GM19240 (cell line): ENCODE measurements around the gene ABO.
"Not testable (repeated sequence)": the region's sequence is repeated elsewhere in the genome, so short reads cannot be mapped to it uniquely, and the experiment has no call there.

Experiments
- DNase-seq: peaks from one replicate; pipeline ENCODE4 v3.0.0; 2011; ENCODE audit warnings: low spot score; ENCODE audit not compliant: insufficient read length

The ABO gene

GRCh38 chr9:133246991-133247390 lies 28.0 kb downstream of the ABO start:
- no peak for DNase-seq

GRCh38 chr9:133246562-133246961 lies 28.4 kb downstream of the ABO start:
- no peak for DNase-seq

DNA sequence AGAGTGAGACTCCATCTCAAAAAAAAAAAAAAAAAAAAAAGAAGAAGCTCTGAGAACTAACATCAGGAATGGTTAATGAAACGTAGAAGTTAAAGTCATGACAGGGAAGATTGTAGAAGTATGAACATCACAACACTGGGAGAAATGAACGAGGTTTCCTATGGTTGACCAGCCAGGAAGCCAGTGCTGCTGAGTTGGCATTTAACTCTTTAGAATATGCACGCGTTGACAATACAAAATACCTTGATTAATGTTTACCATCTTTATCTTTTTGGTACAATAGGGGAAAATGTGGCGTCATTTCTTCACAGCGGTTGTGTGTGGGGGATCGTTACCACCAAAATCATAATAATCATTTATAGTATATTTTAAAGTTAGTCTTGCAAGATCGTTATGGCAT lies 32.0 kb downstream of the ABO start:
- no peak for DNase-seq

DNA sequence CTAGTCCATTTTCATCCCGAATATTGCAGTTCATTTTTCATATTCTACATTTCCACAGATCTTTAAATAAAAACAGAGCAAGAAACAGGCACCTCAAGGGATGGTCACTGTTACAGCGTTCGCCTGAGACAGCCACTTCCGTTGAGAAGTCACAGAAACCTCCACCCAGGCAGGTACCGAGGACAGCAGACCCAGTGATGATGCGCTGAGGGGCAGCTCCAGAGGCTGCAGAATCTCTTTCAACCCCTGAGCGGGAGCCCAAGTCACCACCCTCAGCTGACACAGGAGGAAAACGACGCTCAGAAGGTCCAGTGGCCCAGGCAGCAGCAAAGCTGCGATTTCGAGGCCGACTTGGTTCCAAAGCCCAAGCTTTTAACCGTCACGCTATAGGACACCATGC lies 32.8 kb downstream of the ABO start:
- DNase-seq = no peak

- DNase-seq = no peak
Observed at GRCh38 chr9:133239533-133240090, 35.4 kb downstream of the ABO start.

DNA sequence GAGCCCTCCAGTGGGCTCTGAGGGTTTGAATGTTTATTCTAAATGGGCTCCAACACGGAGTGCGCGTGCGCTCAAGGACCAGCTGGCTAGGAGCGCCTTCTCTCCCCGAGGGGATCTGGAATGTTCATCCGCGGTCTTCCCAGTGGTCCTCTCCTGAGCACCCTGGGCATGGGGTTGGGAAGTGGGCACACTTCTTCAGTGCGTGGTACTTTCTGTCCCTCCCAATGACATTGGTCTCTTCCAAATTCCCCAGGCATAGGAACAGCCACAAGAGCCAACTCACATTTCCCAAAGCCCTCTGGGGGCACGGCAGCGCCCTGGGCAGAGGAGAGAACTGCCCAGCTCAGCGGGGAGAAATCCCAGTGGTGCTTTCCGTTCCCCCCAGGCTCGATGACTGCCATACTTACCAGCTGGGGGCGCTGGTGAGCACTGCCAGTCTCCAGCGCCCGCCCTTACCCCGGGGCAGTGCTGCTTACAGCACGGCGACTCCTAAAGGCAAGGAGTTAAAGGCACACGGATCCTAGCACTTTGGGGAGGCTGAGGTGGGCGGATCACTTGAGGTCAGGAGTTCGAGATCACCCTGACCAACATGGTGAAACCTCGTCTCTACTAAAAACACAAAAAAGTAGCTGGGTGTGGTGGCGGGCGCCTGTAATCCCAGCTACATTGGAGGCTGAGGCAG lies 36.0 kb downstream of the ABO start:
- DNase-seq = peak; percentile 50

GRCh38 chr9:133238272-133238850 lies 36.6 kb downstream of the ABO start:
- DNase-seq = no peak

DNA sequence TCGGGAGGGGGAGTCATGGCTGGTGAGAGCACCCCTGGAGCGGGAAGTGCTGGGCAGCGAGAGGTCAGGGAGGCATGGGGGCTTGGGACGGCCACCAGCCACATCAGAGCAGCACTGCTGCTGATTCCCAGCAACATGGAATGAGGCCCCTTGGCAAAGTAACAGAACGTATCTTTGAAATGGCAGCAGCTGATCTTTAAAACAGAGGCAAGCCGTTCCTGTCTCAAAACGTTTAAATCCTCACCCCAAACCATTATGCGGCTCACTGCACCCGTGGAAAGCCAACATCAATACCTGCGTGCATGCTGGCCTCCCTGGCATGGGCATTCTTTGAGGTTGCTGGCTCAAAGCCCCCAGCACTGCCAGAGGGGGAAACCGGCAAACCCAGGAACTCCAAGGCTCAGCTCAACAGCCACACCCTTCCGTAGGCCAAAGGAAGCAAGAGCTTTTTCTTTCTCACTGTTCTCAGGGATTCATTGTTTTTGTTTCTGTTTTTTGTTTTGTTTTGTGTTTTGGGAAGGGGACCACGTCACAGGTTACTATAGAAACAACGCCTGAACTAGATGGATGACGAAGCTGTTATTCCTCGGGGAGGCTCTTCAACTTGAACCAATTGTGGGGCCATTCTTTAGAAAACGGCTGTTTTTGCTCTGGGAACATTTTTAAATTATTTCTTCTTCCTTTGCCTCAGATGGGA lies 37.8 kb downstream of the ABO start:
- DNase-seq = no peak

DNA sequence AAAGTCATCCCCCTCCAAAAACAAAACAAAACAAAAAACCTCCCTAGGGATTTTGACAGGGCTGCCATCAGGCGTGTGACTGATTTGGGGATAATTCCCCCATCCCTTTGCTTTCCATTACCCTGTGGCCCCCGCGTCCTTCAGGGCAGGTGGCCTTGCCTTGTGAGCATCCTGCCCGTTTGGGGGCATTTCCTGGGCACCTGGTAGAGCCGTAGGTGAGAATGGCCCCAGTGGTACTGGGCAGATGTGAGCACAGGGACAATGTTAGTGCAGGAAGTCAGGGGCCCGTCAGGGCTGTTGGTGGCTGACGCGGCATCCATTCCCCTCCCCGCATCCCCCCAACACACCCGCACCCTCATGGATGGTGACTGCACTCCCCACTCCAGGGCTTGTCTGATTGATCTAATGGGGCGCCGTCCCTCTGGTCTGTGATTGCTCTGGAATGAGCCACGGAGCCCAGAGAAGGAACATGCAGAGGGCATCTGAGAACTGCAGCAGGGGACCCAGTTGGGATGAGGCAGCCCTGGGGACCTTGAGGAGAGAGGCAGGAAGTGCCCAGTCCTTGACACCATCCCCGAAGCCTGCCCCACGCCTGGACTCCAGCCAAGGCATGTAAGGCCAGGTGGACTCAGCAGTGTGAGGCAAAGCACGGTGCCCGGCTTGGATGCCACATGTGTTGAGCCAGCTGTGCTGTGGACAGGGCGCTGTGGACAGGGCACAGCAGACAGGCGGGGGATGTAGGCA lies 38.5 kb downstream of the ABO start:
- not testable (repeated sequence) for DNase-seq

GRCh38 chr9:133235549-133236222 lies 39.3 kb downstream of the ABO start:
- DNase-seq = no peak

- no peak for DNase-seq
Observed at GRCh38 chr9:133234577-133235322, 40.3 kb downstream of the ABO start.

GRCh38 chr9:133233681-133234432 lies 41.1 kb downstream of the ABO start:
- no peak for DNase-seq

DNA sequence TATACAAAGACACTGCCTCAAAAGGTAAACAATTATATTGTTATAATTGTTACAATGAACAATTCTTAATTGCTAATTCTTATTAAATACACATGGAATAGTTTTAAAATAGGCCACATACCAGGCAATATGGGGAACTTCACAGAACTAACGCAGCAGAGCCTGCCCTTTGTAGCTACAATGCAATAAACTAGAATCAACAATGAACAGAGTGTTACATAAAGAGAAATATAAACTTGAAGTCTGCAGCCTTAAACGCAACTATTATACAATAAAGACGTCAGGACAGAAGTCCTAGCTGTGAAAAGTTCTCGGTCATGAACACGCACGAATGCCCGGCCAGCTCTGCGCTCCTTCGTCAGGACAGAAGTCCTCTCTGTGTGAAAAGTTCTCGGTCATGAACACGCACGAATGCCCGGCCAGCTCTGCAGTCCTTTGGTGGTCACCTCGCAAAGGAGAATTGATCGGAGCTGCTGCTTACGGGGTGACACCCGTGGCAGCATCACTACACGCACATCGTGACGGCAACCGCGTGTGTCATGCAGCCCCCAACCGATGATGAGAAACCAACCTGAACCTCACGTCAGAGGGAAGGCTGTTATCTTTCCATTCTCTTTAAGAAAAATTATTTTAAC lies 43.0 kb downstream of the ABO start:
- not testable (repeated sequence) for DNase-seq

DNA sequence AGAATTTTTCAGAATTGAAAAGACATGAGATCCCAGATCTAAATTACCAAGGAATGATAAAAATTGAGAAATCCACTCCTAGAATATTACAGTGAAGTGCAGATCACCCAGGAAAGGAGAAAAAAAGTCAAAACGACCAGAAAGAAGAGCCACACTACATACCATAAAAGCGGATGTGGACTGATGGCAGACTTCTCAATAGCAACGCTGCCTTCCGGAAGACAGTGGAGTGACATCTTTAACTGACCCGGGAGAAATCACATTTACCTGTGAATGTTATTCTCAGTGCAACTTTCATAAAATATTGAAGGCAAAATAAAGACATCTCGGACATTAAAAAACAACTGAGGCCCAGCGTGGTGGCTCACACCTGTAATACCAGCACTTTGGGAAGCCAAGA lies 44.5 kb downstream of the ABO start:
- DNase-seq = not testable (repeated sequence)

DNA sequence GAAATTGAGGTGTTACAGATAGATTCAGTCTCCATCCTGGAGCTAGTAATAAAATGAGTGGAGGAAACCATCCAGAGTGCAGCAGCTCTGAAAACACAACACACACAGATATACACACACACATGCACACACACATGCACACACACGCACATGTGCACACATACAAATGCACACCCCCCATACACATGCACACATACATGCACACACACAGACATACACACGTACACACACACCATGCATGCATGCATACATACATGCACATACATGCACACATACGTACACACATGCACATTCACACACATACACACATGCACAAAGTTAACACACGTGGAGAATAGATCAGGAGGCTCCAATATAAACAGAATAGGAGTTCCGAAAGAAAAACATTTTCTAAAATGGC lies 44.9 kb downstream of the ABO start:
- no peak for DNase-seq

GRCh38 chr9:133228474-133229193 lies 46.4 kb downstream of the ABO start:
- not testable (repeated sequence) for DNase-seq

GRCh38 chr9:133227996-133228395 lies 47.0 kb downstream of the ABO start:
- not testable (repeated sequence) for DNase-seq

DNA sequence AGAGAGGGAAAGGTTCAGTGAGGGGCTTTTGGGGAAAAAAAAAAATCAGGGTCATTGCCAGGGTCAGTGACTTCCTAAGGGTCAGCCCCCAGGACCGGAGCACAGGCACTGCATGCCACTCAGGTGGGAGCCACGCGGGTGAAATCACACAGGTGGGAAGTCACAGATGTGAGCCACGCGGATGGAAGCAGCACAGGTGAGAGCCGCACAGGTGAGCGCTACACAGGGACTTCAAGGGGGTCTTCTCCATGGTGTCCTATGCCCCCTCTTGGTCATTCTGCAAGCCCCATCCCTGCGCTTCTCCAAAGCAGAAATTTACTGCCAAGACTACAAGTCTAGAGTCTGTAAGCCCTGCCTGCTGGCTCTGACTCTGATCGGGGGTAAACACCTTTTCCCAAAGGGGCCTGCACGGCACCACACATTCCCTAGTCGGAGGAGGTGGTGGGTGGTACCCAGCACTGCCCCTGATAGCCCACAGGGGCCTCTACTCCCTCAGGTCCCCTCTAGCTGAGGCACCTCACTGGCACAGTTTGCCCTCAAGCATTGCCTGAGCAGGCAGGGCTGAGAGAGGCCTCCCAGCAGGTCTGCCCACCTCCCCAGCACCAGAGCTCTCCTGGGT lies 47.6 kb downstream of the ABO start:
- no peak for DNase-seq
